BLaER1 treated with 17β-estradiol and CSF1 and Interleukin-3, amounts not matched to agents 10 nM and 100 nM (cell line): ENCODE results near the gene NUP210L.

Experiments
- H3K27ac ChIP-seq, 11 experiments: shearing (Covaris generic); formaldehyde crosslinking; 2 replicates each; pipeline ENCODE4 v1.8.1; 2022
- H3K27me3 ChIP-seq, 11 experiments: shearing (Covaris generic); formaldehyde crosslinking; 2 replicates each; pipeline ENCODE4 v1.8.1; 2022
- H3K36me3 ChIP-seq, 11 experiments: shearing (Covaris generic); formaldehyde crosslinking; 2 replicates each; pipeline ENCODE4 v1.8.1; 2022
- H3K4me1 ChIP-seq, 10 experiments: shearing (Covaris generic); formaldehyde crosslinking; 2 replicates each; pipeline ENCODE4 v1.8.1; 2022
- H3K4me2 ChIP-seq, 11 experiments: shearing (Covaris generic); formaldehyde crosslinking; 2 replicates each; pipeline ENCODE4 v1.8.1; 2022
- H3K4me3 ChIP-seq, 10 experiments: shearing (Covaris generic); formaldehyde crosslinking; 2 replicates each; pipeline ENCODE4 v1.8.1; 2022
- H3K9ac ChIP-seq, 11 experiments: shearing (Covaris generic); formaldehyde crosslinking; 2 replicates each; pipeline ENCODE4 v1.8.1; 2022
- H3K9me3 ChIP-seq, 11 experiments: shearing (Covaris generic); formaldehyde crosslinking; replicated peaks in 1 of 11; 2 replicates each; pipeline ENCODE4 v1.8.1; 2022
- H4K20me1 ChIP-seq, 11 experiments: shearing (Covaris generic); formaldehyde crosslinking; 2 replicates each; pipeline ENCODE4 v1.8.1; 2022
- Cebpa-rat ChIP-seq, 11 experiments: shearing (Covaris generic); IDR thresholded peaks; 2 replicates each; pipeline ENCODE4 v1.8.1; 2022

The NUP210L gene

GRCh38 chr1:154176337-154176736 lies 21.5 kb upstream of the NUP210L start:
- H3K27me3 ChIP-seq, result no peaks in the 10 kb centered on the region
- H3K27ac ChIP-seq, result peak overlapping the region in 4 of 11 experiments; percentile 18 to 50 (median 32); a peak in 8 of 22 replicates
- H3K4me1 ChIP-seq, result peaks cover 58 to 86% (median 61%) of the 10 kb centered on the region in 10 experiments
- H4K20me1 ChIP-seq, result peaks cover 99 to 100% (median 100%) of the 10 kb centered on the region in 11 experiments
- H3K9me3 ChIP-seq, result no peaks in the 10 kb centered on the region
- H3K4me2 ChIP-seq, result peak overlapping the region; percentile 83 to 99 (median 96)
- H3K4me3 ChIP-seq, result peak overlapping the region in 7 of 10 experiments; percentile 2 to 96 (median 29); a peak in 7 of 20 replicates
- H3K9ac ChIP-seq, result peak overlapping the region in 7 of 11 experiments; percentile 3 to 89 (median 41); a peak in 11 of 22 replicates
- TF ChIP-seq Cebpa-rat (IDR thresholded peaks at IDR 0.05), result no peak
- peaks cover 61 to 100% (median 97%) of the 10 kb centered on the region in 11 experiments for H3K36me3 ChIP-seq

- Histone ChIP-seq H3K9me3 (no peaks in the 10 kb centered on the region), H3K27me3 (no peaks in the 10 kb centered on the region), H3K4me1 (peaks cover 43 to 88% (median 44%) of the 10 kb centered on the region in 10 experiments), H3K36me3 (peaks cover 77 to 100% (median 99%) of the 10 kb centered on the region in 11 experiments), H3K27ac (no peak overlapping the region), H4K20me1 (peaks cover 87 to 100% (median 100%) of the 10 kb centered on the region in 11 experiments), H3K4me2 (peak overlapping the region in 1 of 11 experiments; percentile 99; a peak in 1 of 22 replicates), H3K4me3 (no peak overlapping the region), H3K9ac (no peak overlapping the region)
- no peak for TF ChIP-seq Cebpa-rat (IDR thresholded peaks at IDR 0.05)
These were observed 19.8 kb upstream of the NUP210L start for GRCh38 chr1:154174654-154175053.

GRCh38 chr1:154171880-154172279 lies 17.0 kb upstream of the NUP210L start:
- Histone ChIP-seq H3K4me1 (peaks cover 15 to 66% (median 16%) of the 10 kb centered on the region in 10 experiments), H3K36me3 (peaks cover 90 to 100% (median 99%) of the 10 kb centered on the region in 11 experiments), H3K27ac (no peak overlapping the region), H3K4me2 (peak overlapping the region in 2 of 11 experiments; percentile 27 to 44; a peak in 3 of 22 replicates), H3K9me3 (no peaks in the 10 kb centered on the region), H3K4me3 (no peak overlapping the region), H3K9ac (peak overlapping the region in 1 of 11 experiments; percentile 45; a peak in 1 of 22 replicates), H4K20me1 (peaks cover 84 to 100% (median 100%) of the 10 kb centered on the region in 11 experiments), H3K27me3 (no peaks in the 10 kb centered on the region)
- no peak for TF ChIP-seq Cebpa-rat (IDR thresholded peaks at IDR 0.05)

GRCh38 chr1:154171223-154171583 lies 16.3 kb upstream of the NUP210L start:
- H3K9ac ChIP-seq, result peak overlapping the region in 2 of 11 experiments; percentile 25 to 45; a peak in 2 of 22 replicates
- H3K4me3 ChIP-seq, result no peak overlapping the region
- H4K20me1 ChIP-seq, result peaks cover 80 to 100% (median 100%) of the 10 kb centered on the region in 11 experiments
- H3K27ac ChIP-seq, result no peak overlapping the region; a peak in 1 of 22 replicates
- H3K4me2 ChIP-seq, result peak overlapping the region in 3 of 11 experiments; percentile 10 to 44 (median 27); a peak in 4 of 22 replicates
- 0 out of 22 replicates have a peak, but pooled peaks cover 0 to 4% (median 0%) of the 10 kb centered on the region in 11 experiments for H3K9me3 ChIP-seq
- no peaks in the 10 kb centered on the region for H3K27me3 ChIP-seq
- peaks cover 8 to 59% (median 10%) of the 10 kb centered on the region in 10 experiments for H3K4me1 ChIP-seq
- TF ChIP-seq Cebpa-rat (IDR thresholded peaks at IDR 0.05), result no peak
- H3K36me3 ChIP-seq, result peaks cover 96 to 100% (median 99%) of the 10 kb centered on the region in 11 experiments

GRCh38 chr1:154170547-154171222 lies 15.8 kb upstream of the NUP210L start:
- peaks cover 3 to 54% (median 5%) of the 10 kb centered on the region in 10 experiments for H3K4me1 ChIP-seq

GRCh38 chr1:154167461-154167860 lies 12.6 kb upstream of the NUP210L start:
- Histone ChIP-seq H3K27ac (no peak overlapping the region), H3K9ac (no peak overlapping the region), H3K36me3 (peaks cover 100% of the 10 kb centered on the region in 11 experiments), H3K9me3 (peaks cover 0 to 18% (median 11%) of the 10 kb centered on the region in 11 experiments; a peak in 10 of 22 replicates), H3K4me1 (peaks cover 0 to 50% (median 0%) of the 10 kb centered on the region in 10 experiments; a peak in 6 of 20 replicates), H4K20me1 (peaks cover 48 to 100% (median 100%) of the 10 kb centered on the region in 11 experiments), H3K4me2 (no peak overlapping the region), H3K27me3 (no peaks in the 10 kb centered on the region), H3K4me3 (no peak overlapping the region)
- TF ChIP-seq Cebpa-rat (IDR thresholded peaks at IDR 0.05), result no peak

More at GRCh38 chr1:154170547-154171222, 15.8 kb upstream of the NUP210L start:
- peak overlapping the region in 3 of 11 experiments; percentile 10 to 44 (median 27); a peak in 4 of 22 replicates for H3K4me2 ChIP-seq
- no peak overlapping the region; a peak in 1 of 22 replicates for H3K27ac ChIP-seq
- H4K20me1 ChIP-seq, result peaks cover 79 to 100% (median 100%) of the 10 kb centered on the region in 11 experiments
- peaks cover 97 to 100% (median 99%) of the 10 kb centered on the region in 11 experiments for H3K36me3 ChIP-seq
- H3K9ac ChIP-seq, result peak overlapping the region in 2 of 11 experiments; percentile 25 to 45; a peak in 2 of 22 replicates
- no peak overlapping the region for H3K4me3 ChIP-seq
- no peak for TF ChIP-seq Cebpa-rat (IDR thresholded peaks at IDR 0.05)
- peaks cover 0 to 8% (median 0%) of the 10 kb centered on the region in 11 experiments; a peak in 1 of 22 replicates for H3K9me3 ChIP-seq
- no peaks in the 10 kb centered on the region for H3K27me3 ChIP-seq

- H3K9ac ChIP-seq, result no peak overlapping the region
- peaks cover 0 to 30% (median 17%) of the 10 kb centered on the region in 11 experiments; a peak in 12 of 22 replicates for H3K9me3 ChIP-seq
- H4K20me1 ChIP-seq, result peaks cover 36 to 100% (median 100%) of the 10 kb centered on the region in 11 experiments
- no peaks in the 10 kb centered on the region for H3K27me3 ChIP-seq
- TF ChIP-seq Cebpa-rat (IDR thresholded peaks at IDR 0.05), result no peak
- no peak overlapping the region for H3K4me2 ChIP-seq
- no peak overlapping the region for H3K4me3 ChIP-seq
- H3K36me3 ChIP-seq, result peaks cover 100% of the 10 kb centered on the region in 11 experiments
- peaks cover 0 to 45% (median 0%) of the 10 kb centered on the region in 10 experiments; a peak in 6 of 20 replicates for H3K4me1 ChIP-seq
- H3K27ac ChIP-seq, result no peak overlapping the region
These were observed 11.3 kb upstream of the NUP210L start for GRCh38 chr1:154166207-154166606.

- no peak overlapping the region for H3K4me3 ChIP-seq
- peaks cover 0 to 45% (median 23%) of the 10 kb centered on the region in 11 experiments; a peak in 17 of 22 replicates for H3K9me3 ChIP-seq
- H3K9ac ChIP-seq, result peak overlapping the region in 1 of 11 experiments; percentile 22; a peak in 1 of 22 replicates
- H3K4me1 ChIP-seq, result peaks cover 20 to 68% (median 34%) of the 10 kb centered on the region in 10 experiments
- H3K36me3 ChIP-seq, result peaks cover 92 to 100% (median 98%) of the 10 kb centered on the region in 11 experiments
- H3K4me2 ChIP-seq, result peak overlapping the region in 9 of 11 experiments; percentile 21 to 79 (median 59); a peak in 13 of 22 replicates
- H4K20me1 ChIP-seq, result peaks cover 25 to 100% (median 97%) of the 10 kb centered on the region in 11 experiments
- peak overlapping the region in 6 of 11 experiments; percentile 2 to 58 (median 24); a peak in 6 of 22 replicates for H3K27ac ChIP-seq
- TF ChIP-seq Cebpa-rat (IDR thresholded peaks at IDR 0.05), result no peak
- no peaks in the 10 kb centered on the region for H3K27me3 ChIP-seq
These were observed 4.7 kb upstream of the NUP210L start for GRCh38 chr1:154159554-154159953.
